GM15510 (cell line): ENCODE measurements around the gene FNBP1.

Source experiments
- POLR2A ChIP-seq: IDR thresholded peaks from 3 replicates; pipeline ENCODE4 v1.6.1; 2011; ENCODE audit warnings: borderline replicate concordance; ENCODE audit not compliant: insufficient read length; ENCODE audit errors: extremely low read depth

FNBP1 gene

GRCh38 chr9:130042885-130043653 is at the start of gene FNBP1:
TSS of gene FNBP1 (minus strand) at chr9:130043189. CDS start at chr9:130042975, 214 bp downstream.
- peak; percentile 92 for TF ChIP-seq POLR2A

- no peak for TF ChIP-seq POLR2A
These were observed 47.9 kb upstream of the FNBP1 start for GRCh38 chr9:130090915-130091314.

GRCh38 chr9:130089141-130089540 is 46.2 kb upstream of the FNBP1 start:
- no peak for TF ChIP-seq POLR2A

- no peak for TF ChIP-seq POLR2A
These were observed 45.1 kb upstream of the FNBP1 start for GRCh38 chr9:130088051-130088450.

GRCh38 chr9:130084337-130084736 is 41.3 kb upstream of the FNBP1 start:
- no peak for TF ChIP-seq POLR2A

GRCh38 chr9:130078547-130078946 is 35.6 kb upstream of the FNBP1 start:
- TF ChIP-seq POLR2A = no peak

- TF ChIP-seq POLR2A = no peak
These were observed 30.4 kb upstream of the FNBP1 start for GRCh38 chr9:130073373-130073772.

GRCh38 chr9:130072515-130073235 is 29.7 kb upstream of the FNBP1 start:
- no peak for TF ChIP-seq POLR2A

GRCh38 chr9:130069048-130069447 is 26.1 kb upstream of the FNBP1 start:
- TF ChIP-seq POLR2A = no peak

- no peak for TF ChIP-seq POLR2A
These were observed 21.6 kb upstream of the FNBP1 start for GRCh38 chr9:130064621-130065020.

GRCh38 chr9:130062750-130063149 is 19.8 kb upstream of the FNBP1 start:
- no peak for TF ChIP-seq POLR2A

GRCh38 chr9:130060296-130060695 is 17.3 kb upstream of the FNBP1 start:
- no peak for TF ChIP-seq POLR2A

- no peak for TF ChIP-seq POLR2A
These were observed 15.9 kb upstream of the FNBP1 start for GRCh38 chr9:130058887-130059286.

- TF ChIP-seq POLR2A = no peak
These were observed 15.2 kb upstream of the FNBP1 start for GRCh38 chr9:130058154-130058553.

GRCh38 chr9:130054820-130055219 is 11.8 kb upstream of the FNBP1 start:
- no peak for TF ChIP-seq POLR2A

GRCh38 chr9:130054325-130054786 is 11.4 kb upstream of the FNBP1 start:
- no peak for TF ChIP-seq POLR2A
